ENCODE data around the gene GNG2.

The GNG2 gene

DNA sequence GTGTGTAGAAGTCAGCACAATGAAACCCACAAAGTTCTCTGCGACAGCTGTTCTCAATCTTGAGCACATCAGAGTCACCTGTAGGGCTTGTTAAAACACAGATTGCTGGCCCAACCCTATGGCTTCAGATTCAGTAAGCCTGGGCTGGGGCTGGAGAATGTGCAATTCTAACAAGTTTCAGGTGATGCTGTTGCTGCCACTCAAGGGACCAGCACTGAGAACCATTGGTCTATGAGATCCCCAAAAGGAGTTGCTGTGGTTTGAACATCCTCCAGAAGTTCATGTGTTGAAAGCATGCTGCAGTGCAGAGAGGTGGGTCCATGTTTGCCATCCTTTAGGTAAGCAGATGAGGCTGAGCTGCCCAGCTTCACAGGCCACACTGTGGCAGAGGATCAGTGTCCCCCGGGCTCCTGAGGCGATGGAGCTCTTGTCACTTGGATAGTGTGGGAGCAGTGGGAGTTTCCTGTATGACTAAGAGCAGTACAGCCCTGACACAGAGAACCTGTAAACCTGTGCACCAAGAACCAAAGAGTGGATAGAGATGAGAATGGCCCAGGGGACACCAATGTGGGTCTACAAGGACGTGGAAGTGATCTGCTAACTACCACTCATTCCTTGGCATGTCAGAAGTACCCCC, 120.9 kb downstream of the GNG2 start:
- no peak overlapping the region for H3K4me3 ChIP-seq (ENCODE audit: low read depth, low read length)
- TF ChIP-seq, protein P1, sequence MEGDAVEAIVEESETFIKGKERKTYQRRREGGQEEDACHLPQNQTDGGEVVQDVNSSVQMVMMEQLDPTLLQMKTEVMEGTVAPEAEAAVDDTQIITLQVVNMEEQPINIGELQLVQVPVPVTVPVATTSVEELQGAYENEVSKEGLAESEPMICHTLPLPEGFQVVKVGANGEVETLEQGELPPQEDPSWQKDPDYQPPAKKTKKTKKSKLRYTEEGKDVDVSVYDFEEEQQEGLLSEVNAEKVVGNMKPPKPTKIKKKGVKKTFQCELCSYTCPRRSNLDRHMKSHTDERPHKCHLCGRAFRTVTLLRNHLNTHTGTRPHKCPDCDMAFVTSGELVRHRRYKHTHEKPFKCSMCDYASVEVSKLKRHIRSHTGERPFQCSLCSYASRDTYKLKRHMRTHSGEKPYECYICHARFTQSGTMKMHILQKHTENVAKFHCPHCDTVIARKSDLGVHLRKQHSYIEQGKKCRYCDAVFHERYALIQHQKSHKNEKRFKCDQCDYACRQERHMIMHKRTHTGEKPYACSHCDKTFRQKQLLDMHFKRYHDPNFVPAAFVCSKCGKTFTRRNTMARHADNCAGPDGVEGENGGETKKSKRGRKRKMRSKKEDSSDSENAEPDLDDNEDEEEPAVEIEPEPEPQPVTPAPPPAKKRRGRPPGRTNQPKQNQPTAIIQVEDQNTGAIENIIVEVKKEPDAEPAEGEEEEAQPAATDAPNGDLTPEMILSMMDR (IDR thresholded peaks at IDR 0.05; ENCODE audit: borderline replicate concordance, insufficient read depth, low read depth, low read length), result no peak

DNA sequence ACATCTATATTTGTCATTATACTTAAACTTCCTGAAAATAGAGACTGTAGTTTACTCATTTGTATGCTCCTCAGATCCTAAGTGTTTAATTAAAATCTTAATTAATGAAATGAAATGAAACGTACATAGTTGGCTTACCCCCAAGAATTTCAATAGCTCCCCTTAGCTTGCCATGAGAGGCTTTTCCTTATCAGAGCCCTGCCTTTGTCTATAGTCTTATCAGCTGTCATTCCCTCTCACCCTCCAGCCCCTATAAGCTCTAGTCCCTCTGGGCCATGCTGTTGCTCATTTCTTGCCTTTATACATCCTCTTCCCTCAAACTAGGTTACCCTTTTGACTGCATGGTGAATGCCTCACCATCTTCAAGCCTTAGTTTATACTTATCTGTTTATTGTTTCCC, 127.8 kb downstream of the GNG2 start:
- TF ChIP-seq, protein P1 (IDR thresholded peaks at IDR 0.05; ENCODE audit: borderline replicate concordance, insufficient read depth, low read depth, low read length), result no peak
- no peak overlapping the region for H3K4me3 ChIP-seq (ENCODE audit: low read depth, low read length)

DNA sequence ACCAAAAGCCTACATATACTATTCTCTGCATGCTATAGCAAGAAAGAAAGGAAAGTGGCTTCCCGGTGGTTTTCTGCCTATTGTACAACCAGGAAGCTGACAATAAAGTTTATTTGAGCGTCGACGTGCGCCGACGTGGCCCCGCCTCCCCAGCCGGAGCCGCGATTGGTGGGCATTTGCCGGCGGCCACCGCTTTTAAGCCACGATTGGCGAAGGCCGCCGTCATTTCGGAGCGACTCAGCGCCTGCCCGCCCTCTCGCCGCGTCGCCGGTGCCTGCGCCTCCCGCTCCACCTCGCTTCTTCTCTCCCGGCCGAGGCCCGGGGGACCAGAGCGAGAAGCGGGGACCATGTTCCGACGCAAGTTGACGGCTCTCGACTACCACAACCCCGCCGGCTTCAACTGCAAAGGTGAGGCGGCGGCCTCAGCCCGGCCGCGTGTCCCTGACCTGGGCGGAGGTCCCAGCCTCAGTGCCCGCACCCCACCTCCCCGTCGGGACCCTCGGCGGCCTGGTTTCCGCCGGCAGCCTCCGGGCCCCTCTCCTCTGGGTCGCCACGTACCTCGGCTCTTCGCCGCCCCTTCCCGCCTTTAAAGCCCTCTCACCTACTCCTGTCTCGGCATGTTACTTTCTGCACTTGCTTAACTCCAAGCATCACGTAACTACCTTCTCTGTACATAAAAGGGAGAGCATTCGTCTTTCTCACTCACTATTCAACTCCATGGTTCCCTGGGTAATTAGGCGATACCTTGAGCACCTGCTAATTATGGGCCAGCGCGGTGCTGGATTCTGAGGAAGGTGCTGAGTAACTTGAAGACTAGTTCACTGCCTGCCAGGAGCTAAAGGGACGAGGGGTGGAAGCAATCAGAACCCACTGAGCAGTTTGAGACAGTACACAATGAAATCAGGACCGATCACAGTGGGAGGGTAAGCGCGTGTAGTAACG, 129.2 kb downstream of the GNG2 start, which contains the start of gene RTRAF:
TSS of gene RTRAF (plus strand) at position 254 of the 942 bp plus-strand sequence. CDS start at position 348, 94 bp downstream.
- TF ChIP-seq, protein P1 (IDR thresholded peaks at IDR 0.05; ENCODE audit: borderline replicate concordance, insufficient read depth, low read depth, low read length), result no peak
- H3K4me3 ChIP-seq (ENCODE audit: low read depth, low read length), result peak within 1 kb of the TSS; percentile 88

DNA sequence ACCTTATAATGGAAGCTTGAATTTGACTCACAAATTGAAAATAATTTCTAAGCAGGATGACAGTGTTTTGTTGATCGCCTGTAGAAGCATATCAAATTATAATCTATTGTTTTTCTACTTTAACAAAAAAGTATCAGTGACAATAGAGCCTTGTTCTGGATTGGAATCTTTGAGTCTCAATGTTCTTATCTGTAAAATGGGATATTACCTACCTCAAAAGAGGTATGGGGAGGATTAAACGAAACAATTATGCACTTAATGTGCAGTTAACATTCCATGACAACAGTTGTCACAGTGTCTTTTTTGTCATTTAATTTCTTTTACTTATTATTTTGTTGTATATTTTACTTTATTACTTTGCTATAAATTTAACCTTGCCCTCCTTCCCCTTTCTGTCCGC, 130.1 kb downstream of the GNG2 start:
- TF ChIP-seq, protein P1 (IDR thresholded peaks at IDR 0.05; ENCODE audit: borderline replicate concordance, insufficient read depth, low read depth, low read length), result no peak
- peak overlapping the region; percentile 88 for H3K4me3 ChIP-seq (ENCODE audit: low read depth, low read length)

DNA sequence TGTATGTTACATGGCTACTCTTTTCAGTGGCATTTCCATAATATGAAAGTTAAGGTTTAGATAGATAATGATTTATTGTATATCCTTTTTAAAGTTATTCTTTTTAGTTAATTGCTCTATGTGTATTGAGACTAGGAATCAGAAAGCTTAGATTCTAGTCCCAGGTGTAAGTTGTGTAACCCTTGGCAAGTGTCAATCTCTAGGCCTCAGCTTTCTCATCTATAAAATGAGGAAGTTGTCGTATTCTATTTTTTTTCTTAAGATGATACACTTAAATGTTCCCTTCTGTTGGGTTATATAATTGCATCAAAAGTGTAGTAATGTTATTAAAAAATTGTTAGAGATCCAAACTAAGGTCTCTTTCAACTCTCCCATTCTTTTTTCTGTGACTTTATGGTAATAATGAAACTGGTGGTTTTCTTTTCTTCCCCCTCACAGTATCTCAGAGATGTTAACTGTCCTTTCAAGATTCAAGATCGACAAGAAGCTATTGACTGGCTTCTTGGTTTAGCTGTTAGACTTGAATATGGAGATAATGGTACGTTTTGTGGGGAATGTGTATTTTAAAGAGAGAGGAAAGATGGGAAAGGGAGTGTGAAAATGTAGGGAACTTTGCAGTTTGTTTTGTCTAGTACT, 133.0 kb downstream of the GNG2 start:
- TF ChIP-seq, protein P1 (IDR thresholded peaks at IDR 0.05; ENCODE audit: borderline replicate concordance, insufficient read depth, low read depth, low read length), result no peak
- H3K4me3 ChIP-seq (ENCODE audit: low read depth, low read length), result no peak overlapping the region

DNA sequence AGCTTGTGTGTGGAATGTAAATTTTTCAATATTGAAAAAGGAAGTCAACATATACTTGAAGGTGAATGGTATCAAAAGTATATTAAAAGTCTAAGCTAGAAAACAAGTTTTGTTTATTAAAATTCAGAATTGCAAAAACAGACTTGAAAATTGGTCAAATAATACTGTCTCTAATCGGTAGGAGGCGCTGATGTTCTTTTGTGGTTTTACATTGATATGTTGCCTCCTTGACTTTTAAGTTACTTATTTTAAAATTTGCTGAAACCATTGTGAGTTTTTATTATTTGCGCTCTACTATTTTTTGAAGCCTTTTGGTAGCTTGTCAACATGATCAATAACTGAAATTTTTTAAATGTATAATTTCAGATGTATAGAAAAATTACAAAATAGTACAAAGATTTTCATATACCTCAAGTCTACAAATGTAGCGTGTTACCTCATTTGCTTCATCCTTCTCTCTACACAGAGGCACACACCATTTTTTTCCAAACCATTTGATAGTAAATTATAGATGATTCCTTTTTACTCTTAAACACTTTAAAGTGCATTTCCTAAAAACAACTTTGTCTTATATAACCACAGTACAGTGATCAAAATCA, 135.8 kb downstream of the GNG2 start:
- TF ChIP-seq, protein P1 (IDR thresholded peaks at IDR 0.05; ENCODE audit: borderline replicate concordance, insufficient read depth, low read depth, low read length), result peak; percentile 30; the same call in 1 of the 2 replicates
- no peak overlapping the region for H3K4me3 ChIP-seq (ENCODE audit: low read depth, low read length)

Data from GM12875 (cell line).